ENCODE measurements around the gene C6orf132. TPM values are rescaled to one million over a fixed set of nuclear protein-coding genes. Genes with fewer than 3 reads are reported as not detected.

The C6orf132 gene
- polyA plus RNA-seq, 2 donors, result 150 to 357 TPM

- peaks cover 15 to 34% of the 10 kb centered on the region in 2 donors for H3K36me3 ChIP-seq (ENCODE audit: control insufficient read depth in 2 of 2, insufficient read depth in 2 of 2, low read length in 1 of 2)
These were observed 70.4 kb downstream of the C6orf132 start for GRCh38 chr6:42071881-42072583.

DNA sequence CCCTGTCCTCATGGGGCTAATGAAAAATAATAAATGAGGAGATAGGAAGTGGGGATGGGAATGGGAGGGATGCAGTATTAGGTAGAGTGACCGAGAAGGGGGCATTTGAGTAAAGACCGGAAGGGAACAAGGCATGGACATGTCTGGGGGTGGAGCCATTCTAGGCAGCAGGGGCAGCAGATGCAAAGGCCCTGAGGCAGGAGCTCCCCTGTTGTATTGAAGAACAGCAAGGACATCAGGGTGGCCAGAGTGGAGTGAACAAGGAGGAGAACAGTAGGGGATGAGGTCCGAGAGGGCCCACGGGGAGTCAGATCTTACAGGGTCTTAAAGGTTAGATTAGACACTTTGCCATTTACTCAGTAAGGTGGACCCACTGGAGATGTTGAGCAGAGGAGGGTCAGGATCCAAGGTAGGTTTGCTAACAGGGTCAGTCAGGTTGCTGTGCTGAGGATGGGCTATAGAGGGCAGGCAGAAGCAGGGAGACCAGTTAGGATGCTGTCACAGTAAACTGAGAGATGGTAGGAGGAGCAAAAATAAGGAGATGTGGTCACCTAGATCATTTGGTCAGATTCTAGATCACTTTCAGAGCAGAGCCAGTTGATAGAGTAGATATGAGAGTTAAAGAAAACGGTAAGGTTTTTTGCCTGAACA lies 73.4 kb downstream of the C6orf132 start:
- no peak overlapping the region for H3K27ac ChIP-seq (ENCODE audit: low read depth in 2 of 2, low read length in 1 of 2)
- no peaks in the 10 kb centered on the region for H3K27me3 ChIP-seq (ENCODE audit: control insufficient read depth in 1 of 2, insufficient read depth in 2 of 2, low read length in 2 of 2)
- H3K9me3 ChIP-seq (ENCODE audit: control insufficient read depth in 2 of 2, insufficient read depth in 1 of 2, low read depth in 1 of 2, low read length in 1 of 2), result no peaks in the 10 kb centered on the region
- H3K4me1 ChIP-seq (ENCODE audit: control insufficient read depth in 2 of 2, insufficient read depth in 2 of 2, low read length in 1 of 2), result no peaks in the 10 kb centered on the region
- 94 to 95% methylated on average over 5 of the region's 5 CpGs for WGBS, 2 donors
- no peak overlapping the region for H3K4me3 ChIP-seq (ENCODE audit: low read depth in 1 of 2, low read length in 2 of 2)
- H3K36me3 ChIP-seq (ENCODE audit: control insufficient read depth in 2 of 2, insufficient read depth in 2 of 2, low read length in 1 of 2), result peaks cover 19 to 38% of the 10 kb centered on the region in 2 donors

More at GRCh38 chr6:42071881-42072583, 70.4 kb downstream of the C6orf132 start:
- no peak overlapping the region for H3K27ac ChIP-seq (ENCODE audit: low read depth in 2 of 2, low read length in 1 of 2)
- WGBS, 2 donors, result 71 to 83% methylated on average over 6 of the region's 6 CpGs
- H3K9me3 ChIP-seq (ENCODE audit: control insufficient read depth in 2 of 2, insufficient read depth in 1 of 2, low read depth in 1 of 2, low read length in 1 of 2), result no peaks in the 10 kb centered on the region
- no peak overlapping the region for H3K4me3 ChIP-seq (ENCODE audit: low read depth in 1 of 2, low read length in 2 of 2)
- H3K27me3 ChIP-seq (ENCODE audit: control insufficient read depth in 1 of 2, insufficient read depth in 2 of 2, low read length in 2 of 2), result no peaks in the 10 kb centered on the region
- H3K4me1 ChIP-seq (ENCODE audit: control insufficient read depth in 2 of 2, insufficient read depth in 2 of 2, low read length in 1 of 2), result no peaks in the 10 kb centered on the region

- H3K27ac ChIP-seq (ENCODE audit: low read depth in 2 of 2, low read length in 1 of 2), result no peak overlapping the region
- H3K4me1 ChIP-seq (ENCODE audit: control insufficient read depth in 2 of 2, insufficient read depth in 2 of 2, low read length in 1 of 2), result no peaks in the 10 kb centered on the region
- WGBS, 2 donors, result 94 to 95% methylated on average over 7 of the region's 7 CpGs
- H3K36me3 ChIP-seq (ENCODE audit: control insufficient read depth in 2 of 2, insufficient read depth in 2 of 2, low read length in 1 of 2), result peaks cover 18 to 33% of the 10 kb centered on the region in 2 donors
- H3K27me3 ChIP-seq (ENCODE audit: control insufficient read depth in 1 of 2, insufficient read depth in 2 of 2, low read length in 2 of 2), result no peaks in the 10 kb centered on the region
- H3K9me3 ChIP-seq (ENCODE audit: control insufficient read depth in 2 of 2, insufficient read depth in 1 of 2, low read depth in 1 of 2, low read length in 1 of 2), result no peaks in the 10 kb centered on the region
- H3K4me3 ChIP-seq (ENCODE audit: low read depth in 1 of 2, low read length in 2 of 2), result no peak overlapping the region
These were observed 74.2 kb downstream of the C6orf132 start for GRCh38 chr6:42068173-42068572.

DNA sequence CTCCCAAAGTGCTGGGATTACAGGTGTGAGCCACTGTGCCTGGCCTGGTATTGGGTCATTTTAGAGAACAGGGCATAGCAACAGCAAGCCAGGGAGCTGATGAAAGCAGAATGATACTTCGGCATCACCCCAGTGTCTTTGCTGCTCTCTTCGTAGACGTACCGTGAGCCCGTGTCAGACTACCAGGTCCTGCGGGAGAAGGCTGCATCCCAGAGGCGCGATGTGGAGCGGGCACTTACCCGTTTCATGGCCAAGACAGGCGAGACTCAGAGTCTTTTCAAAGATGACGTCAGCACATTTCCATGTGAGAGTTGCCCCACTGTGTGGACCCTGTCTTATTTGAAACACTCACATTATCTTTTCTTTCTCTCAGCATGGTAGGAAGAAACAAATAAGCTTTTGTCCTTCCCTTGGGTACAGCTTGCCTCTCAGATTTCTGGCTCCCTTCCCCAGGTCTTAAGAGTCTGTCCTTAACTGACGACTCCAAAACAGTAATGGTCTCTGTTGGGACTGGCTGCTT lies 76.2 kb downstream of the C6orf132 start:
- H3K9me3 ChIP-seq (ENCODE audit: control insufficient read depth in 2 of 2, insufficient read depth in 1 of 2, low read depth in 1 of 2, low read length in 1 of 2), result no peaks in the 10 kb centered on the region
- no peak overlapping the region for H3K4me3 ChIP-seq (ENCODE audit: low read depth in 1 of 2, low read length in 2 of 2)
- H3K4me1 ChIP-seq (ENCODE audit: control insufficient read depth in 2 of 2, insufficient read depth in 2 of 2, low read length in 1 of 2), result no peaks in the 10 kb centered on the region
- WGBS, 2 donors, result 96 to 97% methylated on average over 13 of the region's 13 CpGs
- H3K27me3 ChIP-seq (ENCODE audit: control insufficient read depth in 1 of 2, insufficient read depth in 2 of 2, low read length in 2 of 2), result no peaks in the 10 kb centered on the region
- H3K27ac ChIP-seq (ENCODE audit: low read depth in 2 of 2, low read length in 1 of 2), result no peak overlapping the region
- H3K36me3 ChIP-seq (ENCODE audit: control insufficient read depth in 2 of 2, insufficient read depth in 2 of 2, low read length in 1 of 2), result peaks cover 18 to 30% of the 10 kb centered on the region in 2 donors

DNA sequence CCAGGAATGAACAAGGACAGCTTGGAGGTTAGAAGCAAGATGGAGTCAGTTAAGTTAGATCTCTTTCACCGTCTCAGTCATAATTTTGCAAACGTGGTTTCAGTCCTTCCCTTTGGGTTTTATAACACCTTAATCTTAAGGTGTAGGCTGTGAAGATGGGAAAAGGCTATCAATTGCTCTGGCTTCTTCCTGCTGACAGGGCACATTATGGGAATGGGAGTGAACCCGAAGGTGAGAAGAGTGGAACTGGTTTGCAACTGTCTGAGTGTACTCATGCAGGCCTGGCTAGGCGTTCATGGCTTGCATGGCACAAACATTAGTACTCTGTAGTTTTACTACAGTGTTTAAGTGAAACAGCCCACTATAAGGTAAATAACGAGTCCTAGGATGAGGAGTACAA lies 82.7 kb downstream of the C6orf132 start:
- H3K9me3 ChIP-seq (ENCODE audit: control insufficient read depth in 2 of 2, insufficient read depth in 1 of 2, low read depth in 1 of 2, low read length in 1 of 2), result no peaks in the 10 kb centered on the region
- H3K27ac ChIP-seq (ENCODE audit: low read depth in 2 of 2, low read length in 1 of 2), result no peak overlapping the region
- no peaks in the 10 kb centered on the region for H3K27me3 ChIP-seq (ENCODE audit: control insufficient read depth in 1 of 2, insufficient read depth in 2 of 2, low read length in 2 of 2)
- no peaks in the 10 kb centered on the region for H3K4me1 ChIP-seq (ENCODE audit: control insufficient read depth in 2 of 2, insufficient read depth in 2 of 2, low read length in 1 of 2)
- 93% methylated on average over 5 of the region's 5 CpGs for WGBS, 2 donors
- peaks cover 12 to 19% of the 10 kb centered on the region in 2 donors for H3K36me3 ChIP-seq (ENCODE audit: control insufficient read depth in 2 of 2, insufficient read depth in 2 of 2, low read length in 1 of 2)
- no peak overlapping the region for H3K4me3 ChIP-seq (ENCODE audit: low read depth in 1 of 2, low read length in 2 of 2)

DNA sequence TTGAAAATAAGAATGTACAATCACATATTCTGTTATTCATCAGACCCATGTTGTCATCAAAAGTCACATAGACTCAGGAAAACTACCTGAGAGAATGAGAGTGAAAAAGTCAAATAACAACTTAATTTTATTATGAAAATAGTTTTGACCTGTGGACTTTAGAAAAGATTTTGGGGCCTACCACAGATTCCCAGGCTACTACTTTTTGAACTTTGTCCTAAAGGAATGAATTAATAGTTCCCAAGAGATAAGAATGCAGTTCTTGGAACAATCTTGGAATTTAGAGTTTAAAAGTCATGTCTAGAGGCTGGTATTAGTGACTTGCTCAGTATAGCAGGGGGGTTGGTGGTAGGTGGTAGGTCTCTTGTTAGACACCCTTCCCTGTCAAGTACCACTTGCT lies 88.8 kb downstream of the C6orf132 start:
- Histone ChIP-seq H3K4me3 (ENCODE audit: low read depth in 1 of 2, low read length in 2 of 2) (no peak overlapping the region), H3K4me1 (ENCODE audit: control insufficient read depth in 2 of 2, insufficient read depth in 2 of 2, low read length in 1 of 2) (peaks cover 4 to 5% of the 10 kb centered on the region in 2 donors), H3K27me3 (ENCODE audit: control insufficient read depth in 1 of 2, insufficient read depth in 2 of 2, low read length in 2 of 2) (no peaks in the 10 kb centered on the region), H3K27ac (ENCODE audit: low read depth in 2 of 2, low read length in 1 of 2) (no peak overlapping the region), H3K9me3 (ENCODE audit: control insufficient read depth in 2 of 2, insufficient read depth in 1 of 2, low read depth in 1 of 2, low read length in 1 of 2) (no peaks in the 10 kb centered on the region), H3K36me3 (ENCODE audit: control insufficient read depth in 2 of 2, insufficient read depth in 2 of 2, low read length in 1 of 2) (peaks cover 9 to 11% of the 10 kb centered on the region in 2 donors)

- 20 to 21% methylated on average over 8 of the region's 8 CpGs for WGBS, 2 donors
- Histone ChIP-seq H3K4me3 (ENCODE audit: low read depth in 1 of 2, low read length in 2 of 2) (peak overlapping the region in 1 of 2 donors; percentile 73), H3K27ac (ENCODE audit: low read depth in 2 of 2, low read length in 1 of 2) (no peak overlapping the region), H3K9me3 (ENCODE audit: control insufficient read depth in 2 of 2, insufficient read depth in 1 of 2, low read depth in 1 of 2, low read length in 1 of 2) (no peaks in the 10 kb centered on the region), H3K27me3 (ENCODE audit: control insufficient read depth in 1 of 2, insufficient read depth in 2 of 2, low read length in 2 of 2) (no peaks in the 10 kb centered on the region), H3K36me3 (ENCODE audit: control insufficient read depth in 2 of 2, insufficient read depth in 2 of 2, low read length in 1 of 2) (peaks cover 3 to 5% of the 10 kb centered on the region in 2 donors), H3K4me1 (ENCODE audit: control insufficient read depth in 2 of 2, insufficient read depth in 2 of 2, low read length in 1 of 2) (peaks cover 4 to 5% of the 10 kb centered on the region in 2 donors)
These were observed 91.2 kb downstream of the C6orf132 start for GRCh38 chr6:42051268-42051653.

Other genes starting within 250 kb of the C6orf132 start
- 1 to 10 TPM in 1 of 2 donors, under 1 TPM in 1; 0.69 to 1.0 TPM for gene USP49, start 247.2 kb downstream of the C6orf132 start, polyA plus RNA-seq
- gene MED20, start 221.5 kb downstream of the C6orf132 start, polyA plus RNA-seq, result 1 to 10 TPM; 7.1 to 8.0 TPM
- 10 to 100 TPM in 1 of 2 donors, 1 to 10 TPM in 1; 6.0 to 14.2 TPM for gene BYSL, start 221.1 kb downstream of the C6orf132 start, polyA plus RNA-seq
- gene CCND3, start 200.8 kb downstream of the C6orf132 start, polyA plus RNA-seq, result 10 to 100 TPM; 24.6 to 30.4 TPM
- 1 to 10 TPM; 6.0 to 7.5 TPM for gene TAF8, start 92.1 kb downstream of the C6orf132 start, polyA plus RNA-seq
- not detected for gene GUCA1A, start 30.7 kb upstream of the C6orf132 start, polyA plus RNA-seq
- gene GUCA1B, start 52.3 kb upstream of the C6orf132 start, polyA plus RNA-seq, result under 1 TPM; 0.24 to 0.45 TPM
- 10 to 100 TPM; 38.3 to 47.3 TPM for gene MRPS10, start 75.2 kb upstream of the C6orf132 start, polyA plus RNA-seq